DMS79 (cell line): ENCODE data around the gene TAS1R1.

ENCODE experiments used
- DNase-seq: peaks from one replicate; lab custom pipeline; 2025; lab: John Stamatoyannopoulos, UW

Gene TAS1R1

GRCh38 chr1:6612641-6613360 lies 57.7 kb downstream of the TAS1R1 start:
- DNase-seq = peak; percentile 29

GRCh38 chr1:6613361-6614018 lies 58.4 kb downstream of the TAS1R1 start, which contains the start of gene PHF13:
TSS of gene PHF13 (plus strand) at chr1:6613731. CDS start at chr1:6614067, 336 bp downstream.
- peak; percentile 98 for DNase-seq

- DNase-seq = no peak
These were observed 59.2 kb downstream of the TAS1R1 start for GRCh38 chr1:6614019-6614928.

GRCh38 chr1:6614929-6615785 lies 60.0 kb downstream of the TAS1R1 start:
- DNase-seq = no peak

GRCh38 chr1:6619045-6619444 lies 63.9 kb downstream of the TAS1R1 start:
- no peak for DNase-seq

- DNase-seq = no peak
These were observed 66.6 kb downstream of the TAS1R1 start for GRCh38 chr1:6621429-6622391.

- no peak for DNase-seq
These were observed 67.5 kb downstream of the TAS1R1 start for GRCh38 chr1:6622396-6623152.

- no peak for DNase-seq
These were observed 68.3 kb downstream of the TAS1R1 start for GRCh38 chr1:6623269-6623965.

- DNase-seq = peak; percentile 44
These were observed 69.8 kb downstream of the TAS1R1 start, which contains the start of gene THAP3 for GRCh38 chr1:6624710-6625583. TSS of gene THAP3 (plus strand) at chr1:6624868. CDS start at chr1:6625219, 351 bp downstream.

GRCh38 chr1:6625584-6626149 lies 70.6 kb downstream of the TAS1R1 start:
- no peak for DNase-seq

- DNase-seq = no peak
These were observed 71.9 kb downstream of the TAS1R1 start for GRCh38 chr1:6627031-6627430.

GRCh38 chr1:6627841-6628545 lies 72.9 kb downstream of the TAS1R1 start:
- no peak for DNase-seq

- DNase-seq = no peak
These were observed 73.9 kb downstream of the TAS1R1 start for GRCh38 chr1:6628971-6629479.
